Measurements from ENCODE around the gene SLC49A4.

The SLC49A4 gene

GRCh38 chr3:122777563-122777962 is 17.3 kb upstream of the SLC49A4 start:
- Histone ChIP-seq H3K4me3 (ENCODE audit: insufficient read depth, low read length, poor library complexity, severe bottlenecking) (no peak overlapping the region), H2AFZ (ENCODE audit: low read depth, low read length, severe bottlenecking) (no peak overlapping the region), H3K9ac (ENCODE audit: low read length) (no peak overlapping the region), H3K4me2 (ENCODE audit: low read depth, low read length, poor library complexity, severe bottlenecking) (no peak overlapping the region), H4K20me1 (ENCODE audit: low read depth, low read length) (no peaks in the 10 kb centered on the region), H3K9me3 (ENCODE audit: insufficient read depth, low read length) (no peaks in the 10 kb centered on the region), H3K27ac (ENCODE audit: low read depth, low read length) (no peak overlapping the region), H3F3A (ENCODE audit: insufficient read depth) (no peaks in the 10 kb centered on the region), H3K36me3 (ENCODE audit: low read length) (no peaks in the 10 kb centered on the region), H3K9me2 (replicated peaks; ENCODE audit: insufficient read depth, low read length) (no peaks in the 10 kb centered on the region), H3K27me3 (ENCODE audit: low read length) (no peaks in the 10 kb centered on the region), H3K79me2 (ENCODE audit: insufficient read depth, low read length) (no peaks in the 10 kb centered on the region)
- TF ChIP-seq CTCF (IDR thresholded peaks at IDR 0.05; ENCODE audit: insufficient read depth, low read length, poor library complexity, severe bottlenecking) = no peak
- TF ChIP-seq EZH2phosphoT487 (conservative IDR thresholded peaks at IDR 0.05; ENCODE audit: low read length) = no peak

GRCh38 chr3:122782804-122783203 is 12.1 kb upstream of the SLC49A4 start:
- Histone ChIP-seq H2AFZ (ENCODE audit: low read depth, low read length, severe bottlenecking) (no peak overlapping the region), H3K27ac (ENCODE audit: low read depth, low read length) (no peak overlapping the region), H3K27me3 (ENCODE audit: low read length) (no peaks in the 10 kb centered on the region), H3K79me2 (ENCODE audit: insufficient read depth, low read length) (no peaks in the 10 kb centered on the region), H3F3A (ENCODE audit: insufficient read depth) (no peaks in the 10 kb centered on the region), H4K20me1 (ENCODE audit: low read depth, low read length) (no peaks in the 10 kb centered on the region), H3K36me3 (ENCODE audit: low read length) (no peaks in the 10 kb centered on the region), H3K9me3 (ENCODE audit: insufficient read depth, low read length) (no peaks in the 10 kb centered on the region), H3K4me2 (ENCODE audit: low read depth, low read length, poor library complexity, severe bottlenecking) (no peak overlapping the region), H3K4me3 (ENCODE audit: insufficient read depth, low read length, poor library complexity, severe bottlenecking) (no peak overlapping the region), H3K9me2 (replicated peaks; ENCODE audit: insufficient read depth, low read length) (no peaks in the 10 kb centered on the region), H3K9ac (ENCODE audit: low read length) (no peak overlapping the region)
- no peak for TF ChIP-seq CTCF (IDR thresholded peaks at IDR 0.05; ENCODE audit: insufficient read depth, low read length, poor library complexity, severe bottlenecking)
- TF ChIP-seq EZH2phosphoT487 (conservative IDR thresholded peaks at IDR 0.05; ENCODE audit: low read length) = no peak

GRCh38 chr3:122784436-122784835 is 10.4 kb upstream of the SLC49A4 start:
- TF ChIP-seq CTCF (IDR thresholded peaks at IDR 0.05; ENCODE audit: insufficient read depth, low read length, poor library complexity, severe bottlenecking) (no peak), EZH2phosphoT487 (conservative IDR thresholded peaks at IDR 0.05; ENCODE audit: low read length) (no peak)
- Histone ChIP-seq H3K79me2 (ENCODE audit: insufficient read depth, low read length) (no peaks in the 10 kb centered on the region; the same call in 1 of the 2 replicates), H3K9ac (ENCODE audit: low read length) (no peak overlapping the region), H4K20me1 (ENCODE audit: low read depth, low read length) (no peaks in the 10 kb centered on the region), H3K27me3 (ENCODE audit: low read length) (no peaks in the 10 kb centered on the region), H3K4me3 (ENCODE audit: insufficient read depth, low read length, poor library complexity, severe bottlenecking) (no peak overlapping the region), H3K36me3 (ENCODE audit: low read length) (no peaks in the 10 kb centered on the region), H3F3A (ENCODE audit: insufficient read depth) (no peaks in the 10 kb centered on the region), H3K27ac (ENCODE audit: low read depth, low read length) (no peak overlapping the region), H3K9me2 (replicated peaks; ENCODE audit: insufficient read depth, low read length) (no peaks in the 10 kb centered on the region), H3K9me3 (ENCODE audit: insufficient read depth, low read length) (no peaks in the 10 kb centered on the region), H2AFZ (ENCODE audit: low read depth, low read length, severe bottlenecking) (no peak overlapping the region), H3K4me2 (ENCODE audit: low read depth, low read length, poor library complexity, severe bottlenecking) (no peak overlapping the region)

All from SU-DHL-6 (cell line).